Epidermal melanocyte (primary cell): Measurements from ENCODE around the gene TMEM238L.

ENCODE experiments used
- DNase-seq: peaks from one replicate; pipeline ENCODE4 v3.0.0; 2011; ENCODE audit warnings: low spot score; ENCODE audit not compliant: insufficient read length

TMEM238L gene

GRCh38 chr17:10745231-10745630, 58.7 kb downstream of the TMEM238L start:
- DNase-seq = no peak
